Heart left ventricle (tissue), 13 donors: ENCODE measurements around the gene TEFM.

ENCODE experiments used
- CTCF ChIP-seq, 12 donors: fragments of 200-600 bp; sonication (generic) in 4 of 12; IDR thresholded peaks; one replicate each; pipeline versions ENCODE4 v1.5.0 to v1.8.0; 2018 to 2022; ENCODE audit warnings: antibody characterized with exemption in 12 of 12, mild to moderate bottlenecking in 5 of 12
- POLR2A ChIP-seq, 2 donors: fragments of 450-650 bp; IDR thresholded peaks; one replicate each; pipeline ENCODE4 v1.6.1; 2017; ENCODE audit warnings: antibody characterized with exemption in 2 of 2, mild to moderate bottlenecking in 2 of 2, moderate library complexity in 2 of 2
- donor health status: ischemic (EF 13 %, LVEDD 7.1; RV severe dilation, severe dysfunction).
- donor health status: DM: no; HTN: yes; CAD: no.
- donor health status: DM: no; HTN: no; CAD: no.
- donor health status: ischemic (EF 25% LVEDD 6.9; RV normal size, moderate dysfunction).
- donor health status: ischemic (EF 25% LVEDD 5.7; RV mildly dilated, moderate dysfunction).
- donor health status: ischemic (EF 35%, LVEDD 5.7; RV mildly dilated, moderate dysfunction).
- donor health status: nonischemic (EF 11% LVEDD 7.7; RV severe dilation, severe dysfunction).
- donor health status: DM: yes; HTN: yes; CAD: no.
- donor health status: PGD.
- donor health status: ischemic (EF 29% LVEDD 5.4; RV normal size, mild dysfunction).
- donor health status: nonischemic (EF 23%, LVEDD 6.1; RV moderate dilation, normal function).

GRCh38 chr17:30926516-30926915 lies 20.5 kb upstream of the TEFM start:
- no peak for TF ChIP-seq POLR2A (IDR thresholded peaks at IDR 0.05)
- TF ChIP-seq CTCF (IDR thresholded peaks at IDR 0.05): no peak
